HCT116 (cell line): ENCODE results near the gene UBE2J2. TPM values are rescaled to one million over a fixed set of nuclear protein-coding genes. Genes with fewer than 3 reads are reported as not detected.

ENCODE experiments used
- ATAC-seq: fragments of 200-7000 bp; cut with Tn5 transposase; 2 replicates; pipeline ENCODE4 v1.9.1; 2020; ENCODE audit warnings: mild to moderate bottlenecking, moderate library complexity
- BruUV-seq: library from RNA; stranded (reverse); fragments of 400-500 nt; replicated peaks from 2 replicates; lab custom pipeline; 2021; lab: Mats Ljungman, UMichigan
- CTCF ChIA-PET: fragments of 300-600 bp; sonication (Branson Sonifier 250); formaldehyde crosslinking; loops from one replicate; lab custom pipeline; 2021; ENCODE audit warnings: antibody characterized with exemption; lab: Charles Lee
- POLR2A ChIA-PET: fragments of 300-600, 350-600 bp; sonication (Branson Sonifier 250); formaldehyde crosslinking; loops from one replicate; lab custom pipeline; 2021; ENCODE audit warnings: antibody characterized with exemption; lab: Charles Lee
- RAD21 ChIA-PET, 2 experiments: fragments of 300-600 bp; sonication (Branson Sonifier 250); formaldehyde crosslinking; loops; one replicate each; lab custom pipeline; 2023; ENCODE audit warnings: low total read pairs in 2 of 2; ENCODE audit not compliant: uncharacterized antibody in 2 of 2, unreplicated experiment in 2 of 2, low non-redundant PET in 1 of 2; lab: Charles Lee
- DNase-seq: peaks from one replicate; pipeline ENCODE4 v3.0.0-alpha.2; 2010; ENCODE audit warnings: low read depth, low spot score
- H2AFZ ChIP-seq: fragments of 200-600 bp; shearing (Covaris generic), sonication (generic); 2 replicates; pipeline ENCODE4 v1.6.1; 2017; ENCODE audit warnings: low read depth, mixed run types, mixed read lengths, antibody characterized with exemption, low read length; ENCODE audit not compliant: poor library complexity, severe bottlenecking
- H3K27ac ChIP-seq: 2 replicates; pipeline ENCODE4 v1.5.1; 2012; ENCODE audit warnings: low read depth, low read length
- H3K27me3 ChIP-seq: fragments of 200-600 bp; sonication (generic); 2 replicates; pipeline ENCODE4 v1.6.1; 2016; ENCODE audit warnings: mixed run types, low read length, mixed read lengths; ENCODE audit not compliant: insufficient read depth
- H3K36me3 ChIP-seq, 2 experiments: fragments of 200-500 bp in 1 of 2; fragments of 200-600 bp in 1 of 2; sonication (Bioruptor generic) in 1 of 2; sonication (generic) in 1 of 2; 2 replicates each; pipeline versions ENCODE4 v1.5.1 to v1.6.1; 2014 to 2016; ENCODE audit warnings: low read length in 2 of 2, inconsistent platforms in 1 of 2, mixed read lengths in 1 of 2, mixed run types in 1 of 2; ENCODE audit not compliant: insufficient read depth in 2 of 2, control insufficient read depth in 1 of 2
- H3K4me1 ChIP-seq, 2 experiments: fragments of 200-600 bp in 1 of 2; sonication (generic) in 1 of 2; 2 replicates each; pipeline versions ENCODE4 v1.5.1 to v1.6.1; 2012 to 2017; ENCODE audit warnings: low read length in 2 of 2, inconsistent platforms in 1 of 2, mild to moderate bottlenecking in 1 of 2, mixed read lengths in 1 of 2, mixed run types in 1 of 2, moderate library complexity in 1 of 2; ENCODE audit not compliant: insufficient read depth in 2 of 2, control insufficient read depth in 1 of 2
- H3K4me2 ChIP-seq: fragments of 200-600 bp; sonication (generic); 2 replicates; pipeline ENCODE4 v1.6.1; 2017; ENCODE audit warnings: mixed run types, low read length, mixed read lengths
- H3K4me3 ChIP-seq, 2 experiments: fragments of 200-600 bp in 1 of 2; sonication (generic) in 1 of 2; replicated peaks in 1 of 2; 2 replicates each; pipeline ENCODE4 v1.5.1; 2011 to 2016; ENCODE audit warnings: low read length in 2 of 2, control low read depth in 1 of 2, low read depth in 1 of 2, mild to moderate bottlenecking in 1 of 2, mixed read lengths in 1 of 2, mixed run types in 1 of 2
- H3K79me2 ChIP-seq: fragments of 200-600 bp; sonication (generic); 2 replicates; pipeline ENCODE4 v1.6.1; 2017; ENCODE audit warnings: mild to moderate bottlenecking, mixed run types, low read length, moderate library complexity, mixed read lengths; ENCODE audit not compliant: insufficient read depth
- H3K9ac ChIP-seq: fragments of 200-600 bp; sonication (generic); 2 replicates; pipeline ENCODE4 v1.6.1; 2016; ENCODE audit warnings: low read length, mixed read lengths
- H3K9me2 ChIP-seq: fragments of 200-600 bp; sonication (generic), shearing (Covaris generic); 2 replicates; pipeline ENCODE4 v1.6.1; 2017; ENCODE audit warnings: mixed run types, mild to moderate bottlenecking, moderate library complexity; ENCODE audit not compliant: insufficient read depth
- H3K9me3 ChIP-seq, 2 experiments: fragments of 200-500 bp in 1 of 2; fragments of 200-600 bp in 1 of 2; sonication (Bioruptor generic) in 1 of 2; sonication (generic) in 1 of 2; 2 replicates each; pipeline ENCODE4 v1.6.1; 2014 to 2017; ENCODE audit warnings: low read length in 2 of 2, mixed read lengths in 2 of 2, inconsistent platforms in 1 of 2, low read depth in 1 of 2, mild to moderate bottlenecking in 1 of 2, mixed run types in 1 of 2, moderate library complexity in 1 of 2; ENCODE audit not compliant: control insufficient read depth in 1 of 2, insufficient read depth in 1 of 2
- H4K20me1 ChIP-seq: fragments of 200-600 bp; sonication (generic), shearing (Covaris generic); 2 replicates; pipeline ENCODE4 v1.6.1; 2017; ENCODE audit warnings: mixed run types, mild to moderate bottlenecking, moderate library complexity; ENCODE audit not compliant: insufficient read depth
- ATF3 ChIP-seq: IDR thresholded peaks from 2 replicates; pipeline ENCODE4 v1.6.1; 2012
- CEBPB ChIP-seq: IDR thresholded peaks from 2 replicates; pipeline ENCODE4 v1.6.1; 2012; ENCODE audit warnings: low read depth
- CTCF ChIP-seq, 3 experiments: fragments of 200-600 bp in 1 of 3; sonication (generic) in 1 of 3; IDR thresholded peaks in 2 of 3; conservative IDR thresholded peaks in 1 of 3; 2 replicates each; pipeline ENCODE4 v1.5.1; 2012 to 2017; ENCODE audit warnings: low read depth in 2 of 3, low read length in 2 of 3, antibody characterized with exemption in 1 of 3, borderline replicate concordance in 1 of 3, control low read depth in 1 of 3, mild to moderate bottlenecking in 1 of 3, mixed read lengths in 1 of 3, mixed run types in 1 of 3, moderate library complexity in 1 of 3; ENCODE audit not compliant: insufficient read depth in 1 of 3
- EGR1 ChIP-seq: IDR thresholded peaks from 2 replicates; pipeline ENCODE4 v1.6.1; 2012; ENCODE audit warnings: low read depth
- ELF1 ChIP-seq: IDR thresholded peaks from 2 replicates; pipeline ENCODE4 v1.6.1; 2012; ENCODE audit warnings: low read depth, borderline replicate concordance
- EZH2 ChIP-seq: fragments of 200-600 bp; sonication (generic); IDR thresholded peaks from 2 replicates; pipeline ENCODE4 v1.6.1; 2017; ENCODE audit warnings: antibody characterized with exemption, mixed run types
- FOSL1 ChIP-seq: IDR thresholded peaks from 2 replicates; pipeline ENCODE4 v1.6.1; 2012; ENCODE audit warnings: low read depth
- MAX ChIP-seq: IDR thresholded peaks from 2 replicates; pipeline ENCODE4 v1.6.1; 2012
- POLR2A ChIP-seq: IDR thresholded peaks from 2 replicates; pipeline ENCODE4 v1.7.0; 2011; ENCODE audit warnings: borderline replicate concordance; ENCODE audit not compliant: insufficient read depth, insufficient read length; ENCODE audit errors: extremely low read depth
- POLR2AphosphoS5 ChIP-seq: IDR thresholded peaks from 2 replicates; pipeline ENCODE4 v1.6.1; 2011; ENCODE audit warnings: mild to moderate bottlenecking, low read depth, low read length, moderate library complexity
- RAD21 ChIP-seq: IDR thresholded peaks from 2 replicates; pipeline ENCODE4 v1.6.1; 2012; ENCODE audit warnings: low read depth, mild to moderate bottlenecking
- REST ChIP-seq: IDR thresholded peaks from 2 replicates; pipeline ENCODE4 v1.6.1; 2012; ENCODE audit warnings: low read depth
- SIN3A ChIP-seq: IDR thresholded peaks from 2 replicates; pipeline ENCODE4 v1.6.1; 2012; ENCODE audit warnings: low read depth
- SP1 ChIP-seq: IDR thresholded peaks from 2 replicates; pipeline ENCODE4 v1.6.1; 2012; ENCODE audit warnings: low read depth
- TCF7L2 ChIP-seq: IDR thresholded peaks from 2 replicates; pipeline ENCODE4 v1.7.0; 2011; ENCODE audit warnings: borderline replicate concordance, inconsistent platforms; ENCODE audit not compliant: insufficient read depth, insufficient read length; ENCODE audit errors: extremely low read depth
- ZBTB33 ChIP-seq: IDR thresholded peaks from 2 replicates; pipeline ENCODE4 v1.6.1; 2011; ENCODE audit warnings: mild to moderate bottlenecking, low read length, moderate library complexity; ENCODE audit not compliant: insufficient replicate concordance; ENCODE audit errors: extremely low read depth
- ZFX ChIP-seq: fragments of 450-650 bp; IDR thresholded peaks from 2 replicates; pipeline ENCODE4 v1.6.1; 2017
- intact Hi-C: fragments of 100-400 bp; cut with micrococcal nuclease; formaldehyde crosslinking; loops from 2 replicates; pipeline ENCODE4 v1.10.0; 2022
- total RNA-seq: library from RNA; stranded (reverse); gene quantifications from one replicate; pipeline ENCODE4 v1.2.1, GENCODE V29; 2021; ENCODE audit not compliant: unreplicated experiment

Gene UBE2J2
- total RNA-seq, 1 experiment from 2014 or later = 67.7 TPM

GRCh38 chr1:1239614-1240347 lies 33.9 kb downstream of the UBE2J2 start:
- intact Hi-C loops = no loop called here
- H3K4me2 ChIP-seq = no peak overlapping the region

More at GRCh38 chr1:1239614-1240347, 33.9 kb downstream of the UBE2J2 start:
- RAD21 ChIA-PET = no interaction called here
- no peaks in the 10 kb centered on the region for H3K36me3 ChIP-seq
- CTCF ChIA-PET = no interaction called here
- no peaks in the 10 kb centered on the region for H3K9me3 ChIP-seq
- peaks cover 2% of the 10 kb centered on the region; the same call in 1 of the 2 replicates for H3K79me2 ChIP-seq
- H2AFZ ChIP-seq = no peak overlapping the region
- ATAC-seq (no peak), DNase-seq (no peak)
- H3K9me2 ChIP-seq = no peaks in the 10 kb centered on the region
- peaks cover 9 to 27% of the 10 kb centered on the region in 2 experiments; a peak in 3 of 4 replicates for H3K4me1 ChIP-seq
- no peaks in the 10 kb centered on the region for H4K20me1 ChIP-seq
- BruUV-seq = no TSS peak
- no peak overlapping the region for H3K27ac ChIP-seq
- H3K27me3 ChIP-seq = no peaks in the 10 kb centered on the region
- H3K9ac ChIP-seq = no peak overlapping the region
- no peak overlapping the region for H3K4me3 ChIP-seq
- TF ChIP-seq EGR1 (no peak), ELF1 (no peak), REST (no peak), ZBTB33 (no peak), SP1 (no peak), EZH2 (no peak), CTCF (IDR thresholded peaks at IDR 0.05 in 2 of 3, conservative IDR thresholded peaks at IDR 0.05 in 1 of 3; ENCODE audit: borderline replicate concordance in 1 of 3, insufficient read depth in 1 of 3, low read depth in 2 of 3, low read length in 2 of 3) (no peak), MAX (no peak), ZFX (no peak), ATF3 (no peak), POLR2AphosphoS5 (no peak), CEBPB (no peak), SIN3A (no peak), FOSL1 (no peak), RAD21 (no peak), POLR2A (no peak), TCF7L2 (no peak)
- POLR2A ChIA-PET = no interaction called here
